WTC11 (cell line): ENCODE results near the gene MLX.

ENCODE experiments used
- PRRX2 ChIP-seq: fragments of 250-450 bp; sonication (Bioruptor Pico); IDR thresholded peaks from 2 replicates; pipeline ENCODE4 v1.8.0; 2021; ENCODE audit warnings: mild to moderate bottlenecking
- TF ChIP-seq, protein P1 (sequence below): sonication (generic); formaldehyde crosslinking; IDR thresholded peaks from 2 replicates; pipeline ENCODE4 v1.8.1; 2022; ENCODE audit warnings: mild to moderate bottlenecking, missing genetic modification reagents, moderate library complexity, borderline replicate concordance
- TF ChIP-seq, protein P2 (sequence below): sonication (generic); formaldehyde crosslinking; IDR thresholded peaks from 2 replicates; pipeline ENCODE4 v1.8.0; 2022; ENCODE audit warnings: mild to moderate bottlenecking, missing genetic modification reagents

DNA sequence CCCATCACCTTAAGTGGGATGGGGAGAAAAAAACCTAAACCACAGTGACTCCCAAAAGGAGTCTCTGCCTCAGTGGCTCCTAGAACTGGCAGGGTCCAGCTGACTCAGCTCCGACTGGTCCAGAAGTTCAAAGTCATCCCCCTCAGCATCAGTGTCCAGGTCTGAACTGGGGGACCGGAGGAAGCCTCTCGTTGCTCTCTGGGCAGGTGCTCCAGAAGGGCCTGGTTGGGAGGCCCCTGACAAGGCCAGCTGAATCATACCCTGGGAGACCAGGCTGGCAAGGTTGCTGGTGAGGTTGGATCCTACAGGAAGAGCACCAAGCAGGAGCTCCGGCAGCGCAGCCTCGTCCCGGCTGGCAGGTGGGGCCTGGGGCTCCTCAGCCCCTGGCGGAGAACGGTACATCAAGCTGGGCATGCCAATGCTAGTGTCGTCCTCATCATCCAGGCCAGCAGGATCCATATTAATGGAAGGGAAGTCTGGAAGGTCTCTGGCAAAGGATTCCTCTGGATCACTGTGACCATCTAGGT lies 14.9 kb downstream of the MLX start:
- TF ChIP-seq, protein P1, sequence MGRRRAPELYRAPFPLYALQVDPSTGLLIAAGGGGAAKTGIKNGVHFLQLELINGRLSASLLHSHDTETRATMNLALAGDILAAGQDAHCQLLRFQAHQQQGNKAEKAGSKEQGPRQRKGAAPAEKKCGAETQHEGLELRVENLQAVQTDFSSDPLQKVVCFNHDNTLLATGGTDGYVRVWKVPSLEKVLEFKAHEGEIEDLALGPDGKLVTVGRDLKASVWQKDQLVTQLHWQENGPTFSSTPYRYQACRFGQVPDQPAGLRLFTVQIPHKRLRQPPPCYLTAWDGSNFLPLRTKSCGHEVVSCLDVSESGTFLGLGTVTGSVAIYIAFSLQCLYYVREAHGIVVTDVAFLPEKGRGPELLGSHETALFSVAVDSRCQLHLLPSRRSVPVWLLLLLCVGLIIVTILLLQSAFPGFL (CRISPR knock-in tag): no peak
- TF ChIP-seq, protein P2, sequence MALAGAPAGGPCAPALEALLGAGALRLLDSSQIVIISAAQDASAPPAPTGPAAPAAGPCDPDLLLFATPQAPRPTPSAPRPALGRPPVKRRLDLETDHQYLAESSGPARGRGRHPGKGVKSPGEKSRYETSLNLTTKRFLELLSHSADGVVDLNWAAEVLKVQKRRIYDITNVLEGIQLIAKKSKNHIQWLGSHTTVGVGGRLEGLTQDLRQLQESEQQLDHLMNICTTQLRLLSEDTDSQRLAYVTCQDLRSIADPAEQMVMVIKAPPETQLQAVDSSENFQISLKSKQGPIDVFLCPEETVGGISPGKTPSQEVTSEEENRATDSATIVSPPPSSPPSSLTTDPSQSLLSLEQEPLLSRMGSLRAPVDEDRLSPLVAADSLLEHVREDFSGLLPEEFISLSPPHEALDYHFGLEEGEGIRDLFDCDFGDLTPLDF (CRISPR knock-in tag): no peak
- no peak for TF ChIP-seq PRRX2 (CRISPR knock-in tag)
